Natural killer cell (primary cell): Measurements from ENCODE around the gene MTG1. TPM values are rescaled to one million over a fixed set of nuclear protein-coding genes. Genes with fewer than 3 reads are reported as not detected.

ENCODE experiments used
- ATAC-seq, 3 donors: fragments of 150-1000 bp in 2 of 3; fragments of 200-7000 bp in 1 of 3; cut with Tn5 transposase; 1 replicate in 1 of 3; 2 replicates in 2 of 3; pipeline ENCODE4 v1.10.0; 2021; ENCODE audit warnings: mild to moderate bottlenecking in 2 of 3, moderate library complexity in 2 of 3
- DNase-seq, 2 donors: peaks; one replicate each; pipeline versions ENCODE4 v3.0.0 to v3.0.0-alpha.2; 2013 to 2021; ENCODE audit warnings: mixed read lengths in 1 of 2
- H3K27ac ChIP-seq: one replicate; pipeline ENCODE4 v1.5.1; 2013; ENCODE audit warnings: mild to moderate bottlenecking, low read length
- H3K27me3 ChIP-seq: one replicate; pipeline ENCODE4 v1.6.1; 2013; ENCODE audit warnings: low read length; ENCODE audit not compliant: control insufficient read depth, insufficient read depth
- H3K36me3 ChIP-seq: one replicate; pipeline ENCODE4 v1.6.1; 2013; ENCODE audit warnings: low read length; ENCODE audit not compliant: control insufficient read depth, insufficient read depth
- H3K4me1 ChIP-seq: one replicate; pipeline ENCODE4 v1.6.1; 2013; ENCODE audit warnings: low read length; ENCODE audit not compliant: control insufficient read depth, insufficient read depth
- H3K4me3 ChIP-seq: one replicate; pipeline ENCODE4 v1.5.1; 2013; ENCODE audit warnings: low read length
- H3K9me3 ChIP-seq: one replicate; pipeline ENCODE4 v1.6.1; 2013; ENCODE audit warnings: low read length; ENCODE audit not compliant: control insufficient read depth, insufficient read depth
- H3K27ac Mint-ChIP-seq, 2 donors: one replicate each; pipeline ENCODE4 v1.8.0; 2022; ENCODE audit warnings: mild to moderate bottlenecking in 2 of 2, mixed read lengths in 2 of 2, moderate library complexity in 1 of 2
- H3K27me3 Mint-ChIP-seq, 2 donors: one replicate each; pipeline ENCODE4 v1.8.0; 2022; ENCODE audit warnings: low read depth in 2 of 2, mixed read lengths in 2 of 2
- H3K36me3 Mint-ChIP-seq: one replicate; pipeline ENCODE4 v1.8.0; 2022; ENCODE audit warnings: mixed read lengths
- H3K4me1 Mint-ChIP-seq, 2 donors: one replicate each; pipeline ENCODE4 v1.8.0; 2022; ENCODE audit warnings: mixed read lengths in 2 of 2
- H3K4me3 Mint-ChIP-seq: one replicate; pipeline ENCODE4 v1.8.0; 2022; ENCODE audit warnings: mild to moderate bottlenecking, moderate library complexity, mixed read lengths
- H3K9me3 Mint-ChIP-seq, 2 donors: one replicate each; pipeline ENCODE4 v1.8.0; 2022; ENCODE audit warnings: mixed read lengths in 2 of 2
- WGBS: methylation state at CpG from one replicate; pipeline ENCODE4 v1.1.7; 2013; ENCODE audit warnings: missing lambda C conversion rate; ENCODE audit not compliant: insufficient coverage; 5-methylcytosine and 5-hydroxymethylcytosine counted together
- intact Hi-C: fragments of 100-400 bp; cut with micrococcal nuclease; formaldehyde crosslinking; loops from one replicate; pipeline ENCODE4 v1.14.2; 2022
- total RNA-seq, 4 donors: library from RNA; stranded (reverse); fragments of 120-200 nt in 1 of 4; gene quantifications; one replicate each; pipeline versions ENCODE4 v1.2.3 to v1.2.4, GENCODE V29; 2013 to 2022
- TF ChIP-seq, protein P1 (sequence below): fragments of 200-600 bp; IDR thresholded peaks from one replicate; pipeline ENCODE4 v1.8.0; 2022; ENCODE audit warnings: antibody characterized with exemption

Gene MTG1
- total RNA-seq, 3 donors from 2014 or later (not counting 1 experiment from before 2014, with no cell fraction given), result 64.3 to 76.3 (median 67.1) TPM

DNA sequence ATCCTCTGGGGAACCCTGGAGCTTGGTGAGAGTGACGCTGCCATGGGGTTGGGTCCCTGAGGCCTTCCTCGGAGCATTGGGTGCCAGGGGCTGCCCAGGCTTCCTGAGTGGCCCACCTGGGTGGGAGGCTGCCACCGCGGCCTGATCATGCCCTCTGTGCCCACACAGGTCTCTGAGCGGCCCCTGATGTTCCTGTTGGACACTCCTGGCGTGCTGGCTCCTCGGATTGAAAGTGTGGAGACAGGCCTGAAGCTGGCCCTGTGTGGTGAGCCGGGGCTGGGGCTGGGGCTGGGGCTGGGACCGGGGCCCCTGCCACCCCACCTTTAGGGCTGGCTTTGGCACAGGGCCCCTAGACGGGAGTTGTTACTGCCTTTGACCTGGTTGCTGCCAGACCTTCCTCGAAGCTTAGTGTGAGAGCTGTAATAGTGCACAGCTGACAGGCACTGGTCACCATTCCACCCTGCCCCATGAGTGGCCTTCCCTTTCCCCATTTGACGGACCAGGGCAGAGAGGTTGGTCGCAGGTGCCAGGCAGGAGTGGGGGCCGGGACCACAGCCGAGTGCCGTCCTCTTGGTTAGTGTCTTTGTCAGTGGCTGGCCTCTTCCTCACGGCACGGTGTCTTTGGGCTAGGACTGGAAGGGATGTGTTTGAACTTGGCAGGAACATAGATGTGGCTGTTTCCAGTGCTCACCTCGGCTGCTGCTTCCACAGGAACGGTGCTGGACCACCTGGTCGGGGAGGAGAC is 8.2 kb downstream of the MTG1 start:
- intact Hi-C loops, result no loop called here
- Mint-ChIP-seq H3K9me3 (no peaks in the 10 kb centered on the region), H3K4me3 (no peak overlapping the region), H3K36me3 (peaks cover 17% of the 10 kb centered on the region), H3K27ac (peak overlapping the region; percentile 64 to 84), H3K4me1 (peaks cover 40 to 51% of the 10 kb centered on the region in 2 donors), H3K27me3 (no peaks in the 10 kb centered on the region)
- Histone ChIP-seq H3K4me1 (peaks cover 21% of the 10 kb centered on the region), H3K27ac (no peak overlapping the region), H3K4me3 (no peak overlapping the region), H3K36me3 (peaks cover 28% of the 10 kb centered on the region), H3K9me3 (no peaks in the 10 kb centered on the region), H3K27me3 (no peaks in the 10 kb centered on the region)
- DNase-seq, result no peak
- ATAC-seq, result no peak
- TF ChIP-seq, protein P1, sequence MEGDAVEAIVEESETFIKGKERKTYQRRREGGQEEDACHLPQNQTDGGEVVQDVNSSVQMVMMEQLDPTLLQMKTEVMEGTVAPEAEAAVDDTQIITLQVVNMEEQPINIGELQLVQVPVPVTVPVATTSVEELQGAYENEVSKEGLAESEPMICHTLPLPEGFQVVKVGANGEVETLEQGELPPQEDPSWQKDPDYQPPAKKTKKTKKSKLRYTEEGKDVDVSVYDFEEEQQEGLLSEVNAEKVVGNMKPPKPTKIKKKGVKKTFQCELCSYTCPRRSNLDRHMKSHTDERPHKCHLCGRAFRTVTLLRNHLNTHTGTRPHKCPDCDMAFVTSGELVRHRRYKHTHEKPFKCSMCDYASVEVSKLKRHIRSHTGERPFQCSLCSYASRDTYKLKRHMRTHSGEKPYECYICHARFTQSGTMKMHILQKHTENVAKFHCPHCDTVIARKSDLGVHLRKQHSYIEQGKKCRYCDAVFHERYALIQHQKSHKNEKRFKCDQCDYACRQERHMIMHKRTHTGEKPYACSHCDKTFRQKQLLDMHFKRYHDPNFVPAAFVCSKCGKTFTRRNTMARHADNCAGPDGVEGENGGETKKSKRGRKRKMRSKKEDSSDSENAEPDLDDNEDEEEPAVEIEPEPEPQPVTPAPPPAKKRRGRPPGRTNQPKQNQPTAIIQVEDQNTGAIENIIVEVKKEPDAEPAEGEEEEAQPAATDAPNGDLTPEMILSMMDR, result no peak
- WGBS, result 96% methylated on average over 21 of the region's 21 CpGs

DNA sequence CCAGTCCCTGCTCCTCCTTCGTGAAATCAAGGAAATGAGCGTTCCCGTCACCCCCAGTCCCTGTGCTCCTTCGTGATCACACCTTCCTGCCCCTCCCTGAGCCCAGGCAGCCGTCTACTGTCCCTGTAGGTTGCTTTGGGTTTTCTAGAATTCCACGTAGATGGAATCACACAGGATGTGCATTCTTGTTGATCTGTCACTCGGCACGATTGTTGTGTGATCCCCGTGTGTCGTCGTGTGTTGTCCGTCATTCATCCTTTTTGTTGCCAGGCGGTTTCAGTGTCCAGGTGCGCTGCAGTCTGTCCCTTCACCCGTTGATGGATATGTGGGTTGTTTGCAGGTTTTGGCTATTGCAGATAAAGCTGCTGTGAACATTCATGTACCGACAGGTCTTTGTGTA is 9.4 kb downstream of the MTG1 start:
- 91% methylated on average over 16 of the region's 16 CpGs for WGBS

DNA sequence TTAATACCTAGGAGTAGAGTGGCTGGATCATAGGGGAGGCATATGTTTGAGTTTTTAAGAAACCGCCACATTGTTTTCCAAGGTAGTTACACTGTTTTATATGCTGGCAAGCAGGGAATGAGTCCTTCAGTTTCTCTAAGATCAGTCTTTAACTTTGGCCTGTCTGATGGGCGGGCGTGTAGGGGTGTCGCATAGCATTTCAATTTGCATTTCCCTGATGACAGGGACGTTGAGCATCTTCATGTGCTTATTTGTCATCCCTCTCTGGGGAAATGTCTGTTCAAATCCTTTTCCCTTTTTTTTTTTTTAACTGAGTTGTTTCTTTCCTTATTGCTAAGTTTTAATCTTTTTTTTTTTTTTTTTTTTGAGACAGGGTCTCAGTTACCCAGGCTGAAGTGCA is 9.8 kb downstream of the MTG1 start:
- WGBS, result 88% methylated on average over 5 of the region's 5 CpGs
- no peak overlapping the region for H3K27ac ChIP-seq

More for the DNA sequence above, 9.4 kb downstream of the MTG1 start:
- ATAC-seq (no peak), DNase-seq (no peak)
- peaks cover 46 to 48% of the 10 kb centered on the region in 2 donors for H3K4me1 Mint-ChIP-seq
- peaks cover 21% of the 10 kb centered on the region for H3K4me1 ChIP-seq
- H3K36me3 ChIP-seq, result peaks cover 28% of the 10 kb centered on the region
- no peaks in the 10 kb centered on the region for H3K27me3 ChIP-seq
- no peak overlapping the region for H3K4me3 ChIP-seq
- H3K27me3 Mint-ChIP-seq, result no peaks in the 10 kb centered on the region
- peaks cover 26% of the 10 kb centered on the region for H3K36me3 Mint-ChIP-seq
- H3K27ac Mint-ChIP-seq, result peak overlapping the region in 1 of 2 donors; percentile 64
- no peak overlapping the region for H3K4me3 Mint-ChIP-seq
- H3K9me3 ChIP-seq, result no peaks in the 10 kb centered on the region
- H3K9me3 Mint-ChIP-seq, result no peaks in the 10 kb centered on the region
- no peak overlapping the region for H3K27ac ChIP-seq
- intact Hi-C loops, result no loop called here
- TF ChIP-seq, protein P1, result no peak

More for the DNA sequence above, 9.8 kb downstream of the MTG1 start:
- TF ChIP-seq, protein P1, result no peak
- Histone ChIP-seq H3K36me3 (peaks cover 27% of the 10 kb centered on the region), H3K4me1 (peaks cover 21% of the 10 kb centered on the region), H3K4me3 (no peak overlapping the region), H3K27me3 (no peaks in the 10 kb centered on the region), H3K9me3 (no peaks in the 10 kb centered on the region)
- Mint-ChIP-seq H3K9me3 (no peaks in the 10 kb centered on the region), H3K27ac (peak overlapping the region in 1 of 2 donors; percentile 64), H3K4me3 (no peak overlapping the region), H3K4me1 (peaks cover 48 to 49% of the 10 kb centered on the region in 2 donors), H3K27me3 (no peaks in the 10 kb centered on the region), H3K36me3 (peaks cover 26% of the 10 kb centered on the region)
- no peak for DNase-seq
- intact Hi-C loops, result no loop called here
- no peak for ATAC-seq
